Caco-2 (cell line): Measurements from ENCODE around the gene PPTC7. TPM values are rescaled to one million over a fixed set of nuclear protein-coding genes. Genes with fewer than 3 reads are reported as not detected.

Experiments
- BruUV-seq: library from RNA; stranded (reverse); fragments of 400-500 nt; replicated peaks from 2 replicates; lab custom pipeline; 2021; lab: Mats Ljungman, UMichigan
- CTCF ChIA-PET: fragments of 300-600 bp; sonication (Branson Sonifier 250); formaldehyde crosslinking; loops from one replicate; lab custom pipeline; 2022; ENCODE audit warnings: antibody characterized with exemption; lab: Charles Lee
- POLR2A ChIA-PET: fragments of 300-600 bp; sonication (Branson Sonifier 250); formaldehyde crosslinking; loops from one replicate; lab custom pipeline; 2022; ENCODE audit warnings: antibody characterized with exemption; lab: Charles Lee
- DNase-seq, 2 experiments: peaks; one replicate each; pipeline versions ENCODE4 v3.0.0 to v3.0.0-alpha.2; 2020 to 2022
- H3K27me3 ChIP-seq: replicated peaks from 2 replicates; pipeline ENCODE4 v1.6.0; 2011; ENCODE audit warnings: low read length; ENCODE audit not compliant: control insufficient read depth, insufficient read depth
- H3K36me3 ChIP-seq: 2 replicates; pipeline ENCODE4 v1.5.1; 2011; ENCODE audit warnings: low read length; ENCODE audit not compliant: control insufficient read depth, insufficient read depth
- H3K4me1 ChIP-seq: fragments of 250-450 bp; sonication (Bioruptor Pico); 2 replicates; pipeline ENCODE4 v1.5.1; 2020; ENCODE audit warnings: mild to moderate bottlenecking
- H3K4me3 ChIP-seq: 2 replicates; pipeline ENCODE4 v1.5.1; 2011; ENCODE audit warnings: low read depth, mild to moderate bottlenecking, control low read depth, low read length
- H3K9me3 ChIP-seq: fragments of 250-450 bp; sonication (Bioruptor Pico); 2 replicates; pipeline ENCODE4 v1.5.1; 2020; ENCODE audit warnings: mild to moderate bottlenecking, moderate library complexity
- H3K27ac Mint-ChIP-seq: one replicate; pipeline ENCODE4 v1.8.0; 2022; ENCODE audit warnings: mixed read lengths; ENCODE audit not compliant: unreplicated experiment
- H3K27me3 Mint-ChIP-seq: one replicate; pipeline ENCODE4 v1.8.0; 2022; ENCODE audit warnings: mixed read lengths; ENCODE audit not compliant: insufficient read depth, unreplicated experiment
- H3K36me3 Mint-ChIP-seq: one replicate; pipeline ENCODE4 v1.8.0; 2022; ENCODE audit warnings: mild to moderate bottlenecking, mixed read lengths; ENCODE audit not compliant: insufficient read depth, unreplicated experiment
- H3K4me1 Mint-ChIP-seq: one replicate; pipeline ENCODE4 v1.8.0; 2022; ENCODE audit warnings: low read depth, mixed read lengths; ENCODE audit not compliant: unreplicated experiment
- H3K4me3 Mint-ChIP-seq: one replicate; pipeline ENCODE4 v1.8.0; 2022; ENCODE audit warnings: mild to moderate bottlenecking, moderate library complexity, mixed read lengths; ENCODE audit not compliant: unreplicated experiment
- H3K9me3 Mint-ChIP-seq: one replicate; pipeline ENCODE4 v1.8.0; 2022; ENCODE audit warnings: mixed read lengths; ENCODE audit not compliant: unreplicated experiment
- CTCF ChIP-seq, 2 experiments: fragments of 200-600 bp in 1 of 2; IDR thresholded peaks; 1 replicate in 1 of 2; 2 replicates in 1 of 2; pipeline versions ENCODE4 v1.5.1 to v1.8.0; 2011 to 2022; ENCODE audit warnings: antibody characterized with exemption in 1 of 2, control low read depth in 1 of 2, inconsistent platforms in 1 of 2, low read depth in 1 of 2, low read length in 1 of 2, mild to moderate bottlenecking in 1 of 2, moderate library complexity in 1 of 2; ENCODE audit not compliant: insufficient read depth in 1 of 2, severe bottlenecking in 1 of 2, unreplicated experiment in 1 of 2
- intact Hi-C: fragments of 100-400 bp; cut with micrococcal nuclease; formaldehyde crosslinking; loops from one replicate; pipeline ENCODE4 v1.10.0; 2022; ENCODE audit not compliant: unreplicated experiment
- total RNA-seq: library from RNA; stranded (reverse); gene quantifications from 2 replicates; pipeline ENCODE4 v1.2.3, GENCODE V29; 2022

The PPTC7 gene
- total RNA-seq, 1 experiment from 2014 or later = 19.0 TPM

- DNase-seq = no peak
- CTCF ChIA-PET = no interaction called here
- H3K36me3 Mint-ChIP-seq = peaks cover 10% of the 10 kb centered on the region
- H3K27me3 Mint-ChIP-seq = no peaks in the 10 kb centered on the region
- Histone ChIP-seq H3K9me3 (no peaks in the 10 kb centered on the region), H3K4me3 (no peak overlapping the region), H3K27me3 (no peaks in the 10 kb centered on the region), H3K4me1 (no peaks in the 10 kb centered on the region), H3K36me3 (no peaks in the 10 kb centered on the region)
- no peak overlapping the region for H3K4me3 Mint-ChIP-seq
- no TSS peak for BruUV-seq
- POLR2A ChIA-PET = no interaction called here
- TF ChIP-seq CTCF (IDR thresholded peaks at IDR 0.05; ENCODE audit: insufficient read depth in 1 of 2, low read depth in 1 of 2, low read length in 1 of 2, severe bottlenecking in 1 of 2, unreplicated experiment in 1 of 2) = no peak
- intact Hi-C loops = no loop called here
- no peaks in the 10 kb centered on the region for H3K9me3 Mint-ChIP-seq
- H3K4me1 Mint-ChIP-seq = no peaks in the 10 kb centered on the region
- no peak overlapping the region for H3K27ac Mint-ChIP-seq
These were observed 28.9 kb downstream of the PPTC7 start for GRCh38 chr12:110554184-110554583.

- Histone ChIP-seq H3K4me1 (no peaks in the 10 kb centered on the region), H3K27me3 (no peaks in the 10 kb centered on the region), H3K9me3 (no peaks in the 10 kb centered on the region), H3K36me3 (no peaks in the 10 kb centered on the region), H3K4me3 (no peak overlapping the region)
- Mint-ChIP-seq H3K27ac (no peak overlapping the region), H3K9me3 (no peaks in the 10 kb centered on the region), H3K27me3 (no peaks in the 10 kb centered on the region), H3K4me3 (no peak overlapping the region), H3K36me3 (peaks cover 11% of the 10 kb centered on the region), H3K4me1 (no peaks in the 10 kb centered on the region)
- TSS peak; percentile 22 for BruUV-seq
- TF ChIP-seq CTCF (IDR thresholded peaks at IDR 0.05; ENCODE audit: insufficient read depth in 1 of 2, low read depth in 1 of 2, low read length in 1 of 2, severe bottlenecking in 1 of 2, unreplicated experiment in 1 of 2) = no peak
- ChIA-PET POLR2A (no interaction called here), CTCF (no interaction called here)
- no peak for DNase-seq
- intact Hi-C loops = no loop called here
These were observed 32.1 kb downstream of the PPTC7 start for GRCh38 chr12:110550981-110551380.

GRCh38 chr12:110549716-110550115, 33.4 kb downstream of the PPTC7 start:
- no peaks in the 10 kb centered on the region for H3K9me3 Mint-ChIP-seq
- no peaks in the 10 kb centered on the region for H3K4me1 ChIP-seq
- TF ChIP-seq CTCF (IDR thresholded peaks at IDR 0.05; ENCODE audit: insufficient read depth in 1 of 2, low read depth in 1 of 2, low read length in 1 of 2, severe bottlenecking in 1 of 2, unreplicated experiment in 1 of 2) = no peak
- intact Hi-C loops = no loop called here
- no peak for DNase-seq
- no TSS peak for BruUV-seq
- POLR2A ChIA-PET = interaction anchor here (1.2 kb wide), 1 partner anchor 100 kb away, joined by 11 read pairs; the partner anchor contains the start of gene ARPC3
- H3K4me3 Mint-ChIP-seq = no peak overlapping the region
- no peaks in the 10 kb centered on the region for H3K27me3 ChIP-seq
- CTCF ChIA-PET = no interaction called here
- no peaks in the 10 kb centered on the region for H3K4me1 Mint-ChIP-seq
- peaks cover 22% of the 10 kb centered on the region for H3K36me3 Mint-ChIP-seq
- no peaks in the 10 kb centered on the region for H3K9me3 ChIP-seq
- no peak overlapping the region for H3K4me3 ChIP-seq
- no peak overlapping the region for H3K27ac Mint-ChIP-seq
- no peaks in the 10 kb centered on the region for H3K27me3 Mint-ChIP-seq
- H3K36me3 ChIP-seq = no peaks in the 10 kb centered on the region
